ENCODE results near the gene HSD11B1.
"Not testable (repeated sequence)": the region's sequence is repeated elsewhere in the genome, so short reads cannot be mapped to it uniquely, and the experiment has no call there.

Gene HSD11B1

GRCh38 chr1:209697126-209697525, 7.5 kb upstream of the HSD11B1 start:
- Mint-ChIP-seq H3K4me3 (no peak overlapping the region), H3K9me3 (no peaks in the 10 kb centered on the region), H3K4me1 (peaks cover 5% of the 10 kb centered on the region), H3K27me3 (no peaks in the 10 kb centered on the region), H3K36me3 (ENCODE audit: insufficient read depth) (no peaks in the 10 kb centered on the region), H3K27ac (ENCODE audit: low read depth) (no peak overlapping the region)
- ATAC-seq (replicated peaks; ENCODE audit: extremely low read depth, poor library complexity, severe bottlenecking) = no peak
- DNase-seq (ENCODE audit: low spot score in 2 of 2) = no peak

GRCh38 chr1:209700686-209701085, 4.0 kb upstream of the HSD11B1 start:
- not testable (repeated sequence) for DNase-seq (ENCODE audit: low spot score in 2 of 2); H3K36me3 Mint-ChIP-seq (ENCODE audit: insufficient read depth); H3K9me3 Mint-ChIP-seq; H3K4me3 Mint-ChIP-seq; ATAC-seq (replicated peaks; ENCODE audit: extremely low read depth, poor library complexity, severe bottlenecking); H3K27ac Mint-ChIP-seq (ENCODE audit: low read depth); H3K4me1 Mint-ChIP-seq
- H3K27me3 Mint-ChIP-seq = peaks cover 10% of the 10 kb centered on the region

DNA sequence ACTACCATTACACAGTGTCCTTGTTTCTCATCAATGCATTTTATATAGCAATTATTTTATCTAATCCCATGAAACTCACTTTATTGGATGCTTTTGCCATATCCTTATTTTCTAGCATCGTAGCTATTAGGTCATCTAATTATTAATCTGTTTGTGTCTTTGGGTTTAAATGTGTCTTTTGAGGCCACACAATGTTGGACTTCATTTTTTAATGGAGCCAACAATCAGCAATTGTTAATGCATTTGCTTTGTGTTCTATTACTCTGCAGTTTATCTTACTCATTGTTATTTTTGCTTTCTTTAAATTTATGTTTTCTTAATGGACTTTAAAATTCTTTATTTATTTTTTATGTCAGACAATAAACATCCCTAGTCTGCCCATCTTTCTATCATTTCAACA, 1.8 kb upstream of the HSD11B1 start:
- Mint-ChIP-seq H3K9me3 (no peaks in the 10 kb centered on the region), H3K27me3 (peaks cover 10% of the 10 kb centered on the region), H3K4me3 (no peak overlapping the region), H3K36me3 (ENCODE audit: insufficient read depth) (no peaks in the 10 kb centered on the region), H3K4me1 (no peaks in the 10 kb centered on the region), H3K27ac (ENCODE audit: low read depth) (no peak overlapping the region)
- ATAC-seq (replicated peaks; ENCODE audit: extremely low read depth, poor library complexity, severe bottlenecking) = no peak
- DNase-seq (ENCODE audit: low spot score in 2 of 2) = no peak

GRCh38 chr1:209703834-209704504, 677 bp upstream of the HSD11B1 start:
- H3K9me3 Mint-ChIP-seq = no peaks in the 10 kb centered on the region
- peaks cover 10% of the 10 kb centered on the region for H3K27me3 Mint-ChIP-seq
- no peak for ATAC-seq (replicated peaks; ENCODE audit: extremely low read depth, poor library complexity, severe bottlenecking)
- H3K36me3 Mint-ChIP-seq (ENCODE audit: insufficient read depth) = no peaks in the 10 kb centered on the region
- H3K27ac Mint-ChIP-seq (ENCODE audit: low read depth) = no peak overlapping the region
- no peak for DNase-seq (ENCODE audit: low spot score in 2 of 2)
- no peak overlapping the region for H3K4me3 Mint-ChIP-seq
- no peaks in the 10 kb centered on the region for H3K4me1 Mint-ChIP-seq

DNA sequence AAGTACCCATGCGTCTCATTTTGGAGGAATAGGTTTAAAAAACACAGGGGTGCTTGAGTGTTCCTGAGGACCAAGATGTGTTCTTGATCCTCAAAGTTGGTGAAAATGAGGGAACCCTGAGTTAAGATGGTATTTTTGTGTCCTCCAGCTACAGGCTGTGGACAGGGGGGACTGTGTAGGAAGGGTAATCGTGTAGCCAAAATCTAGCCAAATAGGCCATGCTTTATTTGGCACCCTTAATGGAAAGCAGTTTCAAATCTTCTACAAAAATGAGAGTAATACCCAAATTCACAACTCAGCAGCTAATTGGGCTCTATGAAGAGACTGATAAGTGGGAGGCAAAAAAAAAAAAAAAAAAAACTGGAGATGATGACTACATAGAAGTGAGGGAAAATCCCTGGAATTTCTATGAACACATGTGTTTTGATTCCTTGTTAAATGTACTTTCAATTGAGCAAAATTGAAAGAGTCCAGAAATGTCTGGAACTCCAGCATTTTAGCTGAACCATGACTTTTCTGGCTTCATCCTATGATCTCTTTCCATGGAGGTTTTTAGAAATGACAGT, 470 bp downstream of the HSD11B1 start:
- Mint-ChIP-seq H3K36me3 (ENCODE audit: insufficient read depth) (no peaks in the 10 kb centered on the region), H3K4me3 (no peak overlapping the region), H3K9me3 (no peaks in the 10 kb centered on the region), H3K4me1 (peaks cover 6% of the 10 kb centered on the region), H3K27ac (ENCODE audit: low read depth) (no peak overlapping the region), H3K27me3 (peaks cover 10% of the 10 kb centered on the region)
- ATAC-seq (replicated peaks; ENCODE audit: extremely low read depth, poor library complexity, severe bottlenecking) (no peak), DNase-seq (ENCODE audit: low spot score in 2 of 2) (no peak)

GRCh38 chr1:209706622-209707021, 2.0 kb downstream of the HSD11B1 start:
- peaks cover 10% of the 10 kb centered on the region for H3K27me3 Mint-ChIP-seq
- H3K27ac Mint-ChIP-seq (ENCODE audit: low read depth) = no peak overlapping the region
- H3K9me3 Mint-ChIP-seq = no peaks in the 10 kb centered on the region
- peaks cover 10% of the 10 kb centered on the region for H3K4me1 Mint-ChIP-seq
- no peak for ATAC-seq (replicated peaks; ENCODE audit: extremely low read depth, poor library complexity, severe bottlenecking)
- H3K4me3 Mint-ChIP-seq = no peak overlapping the region
- DNase-seq (ENCODE audit: low spot score in 2 of 2) = no peak
- no peaks in the 10 kb centered on the region for H3K36me3 Mint-ChIP-seq (ENCODE audit: insufficient read depth)

GRCh38 chr1:209707308-209707707, 2.7 kb downstream of the HSD11B1 start:
- ATAC-seq (replicated peaks; ENCODE audit: extremely low read depth, poor library complexity, severe bottlenecking) (no peak), DNase-seq (ENCODE audit: low spot score in 2 of 2) (no peak)
- H3K27me3 Mint-ChIP-seq = peaks cover 10% of the 10 kb centered on the region
- no peaks in the 10 kb centered on the region for H3K9me3 Mint-ChIP-seq
- H3K4me1 Mint-ChIP-seq = peaks cover 10% of the 10 kb centered on the region
- no peak overlapping the region for H3K27ac Mint-ChIP-seq (ENCODE audit: low read depth)
- H3K36me3 Mint-ChIP-seq (ENCODE audit: insufficient read depth) = no peaks in the 10 kb centered on the region
- no peak overlapping the region for H3K4me3 Mint-ChIP-seq

GRCh38 chr1:209708297-209708696, 3.7 kb downstream of the HSD11B1 start:
- Mint-ChIP-seq H3K27me3 (peaks cover 10% of the 10 kb centered on the region), H3K9me3 (no peaks in the 10 kb centered on the region), H3K4me3 (no peak overlapping the region), H3K36me3 (ENCODE audit: insufficient read depth) (no peaks in the 10 kb centered on the region), H3K27ac (ENCODE audit: low read depth) (no peak overlapping the region), H3K4me1 (peaks cover 10% of the 10 kb centered on the region)
- DNase-seq (ENCODE audit: low spot score in 2 of 2) (no peak), ATAC-seq (replicated peaks; ENCODE audit: extremely low read depth, poor library complexity, severe bottlenecking) (no peak)

GRCh38 chr1:209710093-209710492, 5.4 kb downstream of the HSD11B1 start:
- H3K36me3 Mint-ChIP-seq (ENCODE audit: insufficient read depth) = no peaks in the 10 kb centered on the region
- H3K27me3 Mint-ChIP-seq = peaks cover 2% of the 10 kb centered on the region
- no peak overlapping the region for H3K4me3 Mint-ChIP-seq
- no peaks in the 10 kb centered on the region for H3K9me3 Mint-ChIP-seq
- no peak overlapping the region for H3K27ac Mint-ChIP-seq (ENCODE audit: low read depth)
- peaks cover 10% of the 10 kb centered on the region for H3K4me1 Mint-ChIP-seq
- no peak for ATAC-seq (replicated peaks; ENCODE audit: extremely low read depth, poor library complexity, severe bottlenecking)
- DNase-seq (ENCODE audit: low spot score in 2 of 2) = no peak

- Mint-ChIP-seq H3K4me1 (peaks cover 10% of the 10 kb centered on the region), H3K4me3 (no peak overlapping the region), H3K27me3 (no peaks in the 10 kb centered on the region), H3K27ac (ENCODE audit: low read depth) (no peak overlapping the region), H3K36me3 (ENCODE audit: insufficient read depth) (no peaks in the 10 kb centered on the region), H3K9me3 (no peaks in the 10 kb centered on the region)
- ATAC-seq (replicated peaks; ENCODE audit: extremely low read depth, poor library complexity, severe bottlenecking) = no peak
- DNase-seq (ENCODE audit: low spot score in 2 of 2) = no peak
Observed at GRCh38 chr1:209710847-209711246, 6.2 kb downstream of the HSD11B1 start.

DNA sequence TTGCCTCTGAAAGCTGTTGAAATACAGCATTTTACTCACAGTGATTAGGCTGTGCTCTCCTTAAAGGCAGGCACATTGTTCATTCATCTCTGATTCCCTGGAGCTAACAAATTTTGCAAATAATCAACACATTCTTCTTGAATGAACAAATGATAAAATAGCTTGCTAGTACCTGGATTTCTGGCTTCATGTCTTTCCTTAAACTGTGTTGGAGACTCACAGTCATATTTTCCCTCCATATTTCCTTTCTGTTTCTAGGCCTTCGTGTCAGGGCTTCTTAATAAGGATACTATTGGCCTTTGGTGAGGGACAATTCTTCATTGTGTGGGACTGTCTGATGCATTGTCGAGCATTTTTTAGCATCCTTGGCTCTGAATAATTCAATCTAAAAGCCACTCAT, 9.7 kb downstream of the HSD11B1 start:
- ATAC-seq (replicated peaks; ENCODE audit: extremely low read depth, poor library complexity, severe bottlenecking) (no peak), DNase-seq (ENCODE audit: low spot score in 2 of 2) (no peak)
- H3K36me3 Mint-ChIP-seq (ENCODE audit: insufficient read depth) = no peaks in the 10 kb centered on the region
- H3K27me3 Mint-ChIP-seq = no peaks in the 10 kb centered on the region
- H3K4me3 Mint-ChIP-seq = no peak overlapping the region
- peaks cover 5% of the 10 kb centered on the region for H3K9me3 Mint-ChIP-seq
- H3K4me1 Mint-ChIP-seq = peaks cover 10% of the 10 kb centered on the region
- H3K27ac Mint-ChIP-seq (ENCODE audit: low read depth) = no peak overlapping the region

DNA sequence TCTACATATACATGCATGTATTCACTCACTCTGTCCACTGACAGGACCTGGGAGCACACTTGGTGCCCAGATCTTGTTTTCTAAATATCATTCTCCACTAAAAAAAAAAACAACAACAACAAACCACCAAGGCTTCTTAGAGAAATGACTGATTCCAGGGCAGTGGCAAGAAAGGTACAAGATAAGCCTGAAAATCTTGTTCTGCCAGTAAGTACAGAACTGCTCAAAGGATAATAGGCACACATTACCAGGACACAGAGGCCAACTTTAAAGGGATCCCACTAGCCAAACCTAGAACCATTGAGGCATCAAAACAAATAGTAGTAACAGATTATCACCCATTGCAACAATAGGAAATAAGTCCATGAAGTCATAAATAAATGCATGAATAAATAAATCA, 10.7 kb downstream of the HSD11B1 start:
- no peaks in the 10 kb centered on the region for H3K27me3 Mint-ChIP-seq
- no peak overlapping the region for H3K4me3 Mint-ChIP-seq
- H3K4me1 Mint-ChIP-seq = peaks cover 2% of the 10 kb centered on the region
- DNase-seq (ENCODE audit: low spot score in 2 of 2) (no peak), ATAC-seq (replicated peaks; ENCODE audit: extremely low read depth, poor library complexity, severe bottlenecking) (no peak)
- no peaks in the 10 kb centered on the region for H3K36me3 Mint-ChIP-seq (ENCODE audit: insufficient read depth)
- H3K9me3 Mint-ChIP-seq = peaks cover 6% of the 10 kb centered on the region
- H3K27ac Mint-ChIP-seq (ENCODE audit: low read depth) = no peak overlapping the region

DNA sequence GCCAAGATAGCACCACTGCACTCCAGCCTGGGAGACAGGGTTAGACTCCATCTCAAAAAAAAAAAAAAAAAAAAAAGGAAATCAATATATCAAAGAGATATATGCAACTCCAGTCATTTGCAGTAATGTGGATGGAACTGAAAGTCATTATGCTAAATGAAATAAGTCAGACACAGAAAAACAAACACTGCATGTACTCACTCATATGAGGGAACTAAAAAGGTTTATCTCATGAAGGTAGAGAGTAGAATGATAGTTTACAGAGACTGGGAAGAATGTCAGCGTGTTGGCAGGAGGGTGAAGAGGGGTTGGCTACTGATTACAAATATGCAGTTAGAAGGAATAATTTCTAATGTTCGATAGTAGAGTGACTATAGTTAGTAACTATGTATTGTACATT, 13.2 kb downstream of the HSD11B1 start:
- Mint-ChIP-seq H3K4me3 (no peak overlapping the region), H3K4me1 (no peaks in the 10 kb centered on the region), H3K36me3 (ENCODE audit: insufficient read depth) (no peaks in the 10 kb centered on the region), H3K27ac (ENCODE audit: low read depth) (no peak overlapping the region), H3K9me3 (peaks cover 6% of the 10 kb centered on the region), H3K27me3 (no peaks in the 10 kb centered on the region)
- DNase-seq (ENCODE audit: low spot score in 2 of 2) = no peak
- no peak for ATAC-seq (replicated peaks; ENCODE audit: extremely low read depth, poor library complexity, severe bottlenecking)
